WTC11 (cell line): ENCODE measurements around the gene MAP1LC3B. TPM values are rescaled to one million over a fixed set of nuclear protein-coding genes. Genes with fewer than 3 reads are reported as not detected.

Experiments
- ATAC-seq: fragments of 200-7000 bp; cut with Tn5 transposase; 2 replicates; pipeline ENCODE4 v1.10.0; 2021; ENCODE audit warnings: mild to moderate bottlenecking, moderate library complexity
- CTCF ChIA-PET: fragments of 300-600 bp; sonication (Branson Sonifier 250); formaldehyde crosslinking; loops from one replicate; lab custom pipeline; 2021; ENCODE audit warnings: antibody characterized with exemption; lab: Charles Lee
- POLR2A ChIA-PET: fragments of 350-600 bp; sonication (Branson Sonifier 250); formaldehyde crosslinking; loops from one replicate; lab custom pipeline; 2021; ENCODE audit warnings: antibody characterized with exemption; lab: Charles Lee
- DNase-seq: peaks from one replicate; pipeline ENCODE4 v3.0.0; 2021; ENCODE audit warnings: low spot score
- H3K27ac Mint-ChIP-seq: 2 replicates; pipeline ENCODE4 v1.8.0; 2021; ENCODE audit warnings: mixed read lengths
- H3K27me3 Mint-ChIP-seq: 2 replicates; pipeline ENCODE4 v1.8.0; 2021; ENCODE audit warnings: low read depth, mild to moderate bottlenecking, moderate library complexity, mixed read lengths
- H3K36me3 Mint-ChIP-seq: 2 replicates; pipeline ENCODE4 v1.8.0; 2021; ENCODE audit warnings: mixed read lengths
- H3K4me1 Mint-ChIP-seq: 2 replicates; pipeline ENCODE4 v1.8.0; 2022; ENCODE audit warnings: mixed read lengths
- H3K4me3 Mint-ChIP-seq: 2 replicates; pipeline ENCODE4 v1.8.0; 2021; ENCODE audit warnings: mild to moderate bottlenecking, moderate library complexity, mixed read lengths
- H3K9me3 Mint-ChIP-seq: 2 replicates; pipeline ENCODE4 v1.8.0; 2021; ENCODE audit warnings: mixed read lengths
- AFF4 ChIP-seq: sonication (generic); formaldehyde crosslinking; IDR thresholded peaks from 2 replicates; pipeline ENCODE4 v1.8.1; 2023; ENCODE audit warnings: mild to moderate bottlenecking, missing genetic modification reagents, borderline replicate concordance
- CBFB ChIP-seq: sonication (generic); formaldehyde crosslinking; IDR thresholded peaks from 2 replicates; pipeline ENCODE4 v1.8.1; 2022; ENCODE audit warnings: mild to moderate bottlenecking, low read depth, missing genetic modification reagents
- E2F4 ChIP-seq: sonication (generic); formaldehyde crosslinking; IDR thresholded peaks from 2 replicates; pipeline ENCODE4 v1.8.1; 2022; ENCODE audit warnings: low read depth, mild to moderate bottlenecking, moderate library complexity, missing genetic modification reagents, borderline replicate concordance
- ETV6 ChIP-seq: sonication (generic); formaldehyde crosslinking; IDR thresholded peaks from 2 replicates; pipeline ENCODE4 v1.8.1; 2022; ENCODE audit warnings: mild to moderate bottlenecking, missing genetic modification reagents
- GTF2I ChIP-seq: fragments of 250-450 bp; sonication (Bioruptor Pico); conservative IDR thresholded peaks from 2 replicates; pipeline ENCODE4 v1.4.0; 2021; ENCODE audit warnings: mild to moderate bottlenecking
- HMGXB4 ChIP-seq: sonication (generic); formaldehyde crosslinking; IDR thresholded peaks from 2 replicates; pipeline ENCODE4 v1.8.1; 2023; ENCODE audit warnings: mild to moderate bottlenecking, moderate library complexity, missing genetic modification reagents
- JAZF1 ChIP-seq: fragments of 250-450 bp; sonication (Bioruptor Pico); IDR thresholded peaks from 2 replicates; pipeline ENCODE4 v1.9.0; 2021; ENCODE audit warnings: moderate library complexity, mild to moderate bottlenecking, inconsistent platforms
- JUN ChIP-seq: sonication (generic); formaldehyde crosslinking; IDR thresholded peaks from 2 replicates; pipeline ENCODE4 v1.8.0; 2023; ENCODE audit warnings: mild to moderate bottlenecking, missing genetic modification reagents
- SMAD3 ChIP-seq: sonication (generic); formaldehyde crosslinking; IDR thresholded peaks from 2 replicates; pipeline ENCODE4 v1.8.0; 2022; ENCODE audit warnings: missing genetic modification reagents, mild to moderate bottlenecking, borderline replicate concordance
- SMAD4 ChIP-seq: sonication (generic); formaldehyde crosslinking; IDR thresholded peaks from 2 replicates; pipeline ENCODE4 v1.8.0; 2022; ENCODE audit warnings: mild to moderate bottlenecking, missing genetic modification reagents
- SP1 ChIP-seq: sonication (generic); formaldehyde crosslinking; conservative IDR thresholded peaks from 2 replicates; pipeline ENCODE4 v1.8.1; 2022; ENCODE audit warnings: missing genetic modification reagents
- ZNF121 ChIP-seq: sonication (generic); formaldehyde crosslinking; IDR thresholded peaks from 2 replicates; pipeline ENCODE4 v1.8.0; 2023; ENCODE audit warnings: missing genetic modification reagents
- ZNF317 ChIP-seq: sonication (generic); formaldehyde crosslinking; IDR thresholded peaks from 2 replicates; pipeline ENCODE4 v1.8.1; 2023; ENCODE audit warnings: low read depth, mild to moderate bottlenecking, moderate library complexity, missing genetic modification reagents, borderline replicate concordance
- ZNF423 ChIP-seq: fragments of 250-450 bp; sonication (Bioruptor Pico); IDR thresholded peaks from 2 replicates; pipeline ENCODE4 v2.1.2; 2022; ENCODE audit warnings: mild to moderate bottlenecking, moderate library complexity
- ZSCAN18 ChIP-seq: fragments of 250-450 bp; sonication (Bioruptor Pico); IDR thresholded peaks from 2 replicates; pipeline ENCODE4 v2.1.2; 2022; ENCODE audit warnings: mild to moderate bottlenecking, moderate library complexity
- total RNA-seq: library from RNA; stranded (reverse); gene quantifications from 3 replicates; pipeline ENCODE4 v1.2.3, GENCODE V29; 2021
- TF ChIP-seq, protein P1 (sequence below): sonication (generic); formaldehyde crosslinking; IDR thresholded peaks from 2 replicates; pipeline ENCODE4 v1.8.0; 2022; ENCODE audit warnings: mild to moderate bottlenecking, missing genetic modification reagents
- TF ChIP-seq, protein P2 (sequence below): fragments of 250-450 bp; sonication (Bioruptor Pico); IDR thresholded peaks from 2 replicates; pipeline ENCODE4 v1.9.0; 2021; ENCODE audit warnings: moderate library complexity, mild to moderate bottlenecking, inconsistent platforms, borderline replicate concordance
- TF ChIP-seq, protein P3 (sequence below): fragments of 250-450 bp; sonication (Bioruptor Pico); IDR thresholded peaks from 2 replicates; pipeline ENCODE4 v1.9.0; 2021; ENCODE audit warnings: mild to moderate bottlenecking

MAP1LC3B gene
- total RNA-seq, 1 experiment from 2014 or later: 46.9 TPM

DNA sequence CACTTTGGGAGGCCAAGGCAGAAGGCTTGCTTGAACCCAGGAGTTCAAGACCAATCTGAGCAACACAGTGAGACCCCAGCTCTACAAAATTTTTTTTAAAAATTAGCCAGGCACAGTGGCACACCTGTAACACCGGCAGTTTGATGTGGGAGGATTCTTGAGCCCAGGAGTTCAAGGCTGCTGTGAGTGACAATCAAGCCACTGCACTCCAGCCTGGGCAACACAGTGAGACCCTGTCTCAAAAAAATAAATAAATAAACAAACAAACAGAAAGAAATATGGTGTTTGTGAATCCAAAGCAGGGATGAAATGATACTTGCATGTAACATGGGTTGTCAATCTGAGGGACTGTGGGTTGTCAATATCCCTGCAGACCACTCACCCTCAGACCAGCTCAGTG lies 25.2 kb upstream of the MAP1LC3B start:
- POLR2A ChIA-PET: no interaction called here
- Mint-ChIP-seq H3K27ac (no peak overlapping the region), H3K36me3 (no peaks in the 10 kb centered on the region), H3K27me3 (no peaks in the 10 kb centered on the region), H3K4me1 (peaks cover 29% of the 10 kb centered on the region), H3K4me3 (no peak overlapping the region), H3K9me3 (no peaks in the 10 kb centered on the region)
- TF ChIP-seq ZNF121 (peak; percentile 53; the same call in 1 of the 2 replicates), JUN (CRISPR knock-in tag) (no peak)
- ATAC-seq (no peak), DNase-seq (no peak)
- CTCF ChIA-PET: no interaction called here

DNA sequence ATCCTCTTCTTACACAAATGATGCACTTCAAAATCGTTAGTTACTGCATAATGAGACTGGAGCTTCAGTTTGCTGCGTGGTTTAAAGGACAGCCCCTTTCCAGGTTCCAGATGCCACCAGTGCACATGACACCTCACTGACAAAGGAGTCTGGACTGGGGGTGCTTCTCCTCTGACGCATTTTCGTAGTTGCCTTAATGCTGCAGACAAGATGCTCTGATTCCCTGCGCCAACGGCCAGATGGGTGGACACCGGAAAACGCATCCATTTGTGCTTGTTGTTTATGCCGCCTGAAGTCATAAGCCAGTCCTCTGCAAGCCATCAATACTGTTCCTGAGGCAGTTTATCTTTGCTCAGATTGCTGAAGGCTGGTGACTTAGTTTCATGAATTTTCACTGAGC lies 24.6 kb upstream of the MAP1LC3B start:
- no peak for DNase-seq
- H3K36me3 Mint-ChIP-seq: no peaks in the 10 kb centered on the region
- ATAC-seq: no peak
- no peak overlapping the region for H3K27ac Mint-ChIP-seq
- H3K27me3 Mint-ChIP-seq: no peaks in the 10 kb centered on the region
- peaks cover 29% of the 10 kb centered on the region for H3K4me1 Mint-ChIP-seq
- ChIA-PET POLR2A (no interaction called here), CTCF (interaction anchor here (0.6 kb wide), 1 partner anchor 10 kb away, joined by 5 read pairs; no protein-coding TSS in a partner anchor)
- H3K4me3 Mint-ChIP-seq: no peak overlapping the region
- TF ChIP-seq SMAD4 (CRISPR knock-in tag) (no peak), ZSCAN18 (CRISPR knock-in tag) (no peak), JAZF1 (CRISPR knock-in tag) (no peak), E2F4 (CRISPR knock-in tag) (no peak), GTF2I (CRISPR knock-in tag) (no peak), JUN (CRISPR knock-in tag) (no peak), SMAD3 (CRISPR knock-in tag) (no peak), ZNF317 (CRISPR knock-in tag) (no peak), ETV6 (CRISPR knock-in tag) (no peak), HMGXB4 (CRISPR knock-in tag) (no peak), SP1 (CRISPR knock-in tag) (no peak), AFF4 (CRISPR knock-in tag) (no peak), ZNF423 (CRISPR knock-in tag) (no peak), CBFB (CRISPR knock-in tag) (no peak)
- TF ChIP-seq, protein P1, sequence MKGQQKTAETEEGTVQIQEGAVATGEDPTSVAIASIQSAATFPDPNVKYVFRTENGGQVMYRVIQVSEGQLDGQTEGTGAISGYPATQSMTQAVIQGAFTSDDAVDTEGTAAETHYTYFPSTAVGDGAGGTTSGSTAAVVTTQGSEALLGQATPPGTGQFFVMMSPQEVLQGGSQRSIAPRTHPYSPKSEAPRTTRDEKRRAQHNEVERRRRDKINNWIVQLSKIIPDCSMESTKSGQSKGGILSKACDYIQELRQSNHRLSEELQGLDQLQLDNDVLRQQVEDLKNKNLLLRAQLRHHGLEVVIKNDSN: no peak
- TF ChIP-seq, protein P2, sequence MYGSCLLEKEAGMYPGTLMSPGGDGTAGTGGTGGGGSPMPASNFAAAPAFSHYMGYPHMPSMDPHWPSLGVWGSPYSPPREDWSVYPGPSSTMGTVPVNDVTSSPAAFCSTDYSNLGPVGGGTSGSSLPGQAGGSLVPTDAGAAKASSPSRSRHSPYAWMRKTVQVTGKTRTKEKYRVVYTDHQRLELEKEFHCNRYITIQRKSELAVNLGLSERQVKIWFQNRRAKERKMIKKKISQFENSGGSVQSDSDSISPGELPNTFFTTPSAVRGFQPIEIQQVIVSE (CRISPR knock-in tag): no peak
- TF ChIP-seq, protein P3, sequence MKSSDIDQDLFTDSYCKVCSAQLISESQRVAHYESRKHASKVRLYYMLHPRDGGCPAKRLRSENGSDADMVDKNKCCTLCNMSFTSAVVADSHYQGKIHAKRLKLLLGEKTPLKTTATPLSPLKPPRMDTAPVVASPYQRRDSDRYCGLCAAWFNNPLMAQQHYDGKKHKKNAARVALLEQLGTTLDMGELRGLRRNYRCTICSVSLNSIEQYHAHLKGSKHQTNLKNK (CRISPR knock-in tag): no peak
- no peaks in the 10 kb centered on the region for H3K9me3 Mint-ChIP-seq
